Limb (tissue), 2 donors: ENCODE measurements around the gene WIPF2.
"Not testable (repeated sequence)": the region's sequence is repeated elsewhere in the genome, so short reads cannot be mapped to it uniquely, and the experiment has no call there.

Source experiments
- DNase-seq, 2 donors: peaks; one replicate each; pipeline ENCODE4 v3.0.0-alpha.2; 2016; ENCODE audit errors: extremely low spot score in 2 of 2

WIPF2 gene

DNA sequence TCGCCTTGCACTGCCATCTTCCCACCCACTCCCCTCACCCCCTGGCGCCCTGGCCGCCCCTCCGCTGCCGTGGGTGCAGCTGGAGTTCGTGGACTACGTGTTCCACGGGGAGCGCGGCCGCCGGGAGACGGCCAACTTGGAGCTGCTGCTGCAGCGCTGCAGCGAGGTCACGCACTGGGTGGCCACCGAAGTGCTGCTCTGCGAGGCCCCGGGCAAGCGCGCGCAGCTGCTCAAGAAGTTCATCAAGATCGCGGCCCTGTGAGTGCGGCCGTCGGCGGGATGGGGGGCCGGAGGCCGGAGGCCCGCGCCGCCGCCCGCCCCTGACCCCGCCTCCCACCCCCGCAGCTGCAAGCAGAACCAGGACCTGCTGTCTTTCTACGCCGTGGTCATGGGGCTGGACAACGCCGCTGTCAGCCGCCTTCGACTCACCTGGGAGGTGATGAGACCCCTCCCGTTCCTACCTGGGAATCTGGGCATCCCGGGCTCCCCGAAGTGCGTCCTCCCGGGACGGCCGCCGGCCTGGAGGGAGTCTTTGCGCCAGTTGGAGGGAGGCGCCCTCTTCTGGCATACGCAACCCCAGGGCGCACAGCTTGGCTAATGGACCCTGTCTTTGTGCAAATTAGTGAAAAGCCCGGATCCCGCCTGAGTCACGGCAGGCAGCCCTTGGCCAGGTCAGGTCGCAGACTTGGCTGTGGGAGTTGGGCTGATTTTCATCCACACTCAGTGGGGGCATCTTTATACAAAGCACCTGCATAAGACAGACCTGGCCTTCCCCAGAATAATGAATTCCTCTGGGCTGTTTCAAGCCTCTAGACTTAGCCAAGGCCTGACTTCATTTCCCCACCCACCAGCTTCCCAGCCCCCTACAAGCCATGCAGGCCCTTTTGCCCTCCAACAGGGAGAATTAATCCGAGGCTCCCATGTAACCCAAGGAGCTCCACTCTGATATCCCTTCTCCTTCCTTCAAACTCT is 27.6 kb upstream of the WIPF2 start:
- DNase-seq = peak; percentile 18 to 76

DNA sequence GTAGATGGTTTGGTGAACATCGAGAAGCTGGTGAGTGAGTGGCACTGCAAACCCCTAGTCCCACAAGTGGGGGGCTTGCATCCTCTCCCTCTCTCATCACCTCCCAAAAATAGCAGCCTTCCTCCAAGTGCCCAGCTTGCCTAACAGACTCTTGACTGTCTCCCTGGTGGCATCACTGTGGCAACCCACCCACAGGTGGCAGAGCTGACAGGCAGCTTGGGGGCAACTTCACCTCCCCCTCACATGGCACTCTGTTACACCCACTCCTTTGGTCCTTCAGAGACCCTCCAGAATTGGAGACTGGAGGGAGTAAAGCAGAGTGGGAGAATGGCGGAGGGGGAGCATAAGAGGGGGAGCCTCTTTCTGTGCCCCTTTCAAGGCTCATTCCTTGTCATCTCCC is 26.1 kb upstream of the WIPF2 start:
- no peak for DNase-seq

DNA sequence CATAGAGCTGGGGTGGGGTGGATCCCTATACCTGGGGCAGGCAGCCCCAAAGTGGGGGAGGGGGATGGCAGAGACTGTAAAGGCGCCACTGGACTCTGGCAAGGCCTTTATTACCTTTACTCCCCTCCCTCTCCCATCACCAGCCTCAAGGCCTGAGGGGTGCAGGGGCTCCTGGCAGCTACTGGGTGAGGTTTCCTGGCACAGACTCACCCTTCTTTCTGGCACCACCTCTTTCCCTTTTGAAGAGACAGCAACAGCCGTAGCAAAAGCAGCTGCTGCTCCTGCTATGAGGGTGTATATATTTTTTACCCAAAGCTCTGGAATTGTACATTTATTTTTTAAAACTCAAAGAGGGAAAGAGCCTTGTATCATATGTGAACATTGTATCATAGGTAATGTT is 24.3 kb upstream of the WIPF2 start:
- no peak for DNase-seq

DNA sequence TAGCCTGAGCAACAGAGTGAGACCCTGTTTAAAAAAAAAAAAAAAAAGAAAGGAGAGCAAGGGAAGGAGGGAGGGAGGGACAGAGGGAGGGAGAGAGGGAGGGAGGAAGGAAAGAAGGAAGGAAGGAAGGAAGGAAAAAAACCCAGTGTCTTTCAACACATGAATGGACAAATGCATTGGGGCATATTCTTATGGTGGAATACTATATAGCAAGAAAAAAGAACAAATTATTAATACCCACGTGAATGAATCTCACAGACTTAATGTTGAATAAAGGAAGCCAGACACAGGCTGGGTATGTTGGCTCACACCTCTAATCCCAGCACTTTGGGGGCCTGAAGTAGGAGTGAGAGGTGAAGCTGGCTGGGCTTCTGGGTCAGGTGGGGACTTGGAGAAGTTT is 21.6 kb upstream of the WIPF2 start:
- no peak for DNase-seq

DNA sequence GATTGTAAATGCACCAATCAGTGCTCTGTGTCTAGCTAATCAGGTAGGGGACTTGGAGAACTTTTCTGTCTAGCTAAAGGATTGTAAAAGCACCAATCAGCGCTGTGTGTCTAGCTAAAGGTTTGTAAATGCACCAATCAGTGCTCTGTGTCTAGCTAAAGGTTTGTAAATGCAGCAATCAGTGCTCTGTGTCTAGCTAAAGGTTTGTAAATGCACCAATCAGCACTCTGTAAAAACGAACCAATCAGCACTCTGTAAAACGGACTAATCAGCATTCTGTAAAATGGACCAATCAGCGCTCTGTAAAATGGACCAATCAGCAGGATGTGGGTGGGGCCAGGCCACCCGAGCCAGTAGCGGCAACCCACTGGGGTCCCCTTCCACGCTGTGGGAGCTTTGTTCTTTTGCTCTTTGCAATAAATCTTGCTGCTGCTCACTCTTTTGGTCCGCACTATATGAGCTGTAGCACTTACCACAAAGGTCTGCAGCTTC is 21.1 kb upstream of the WIPF2 start:
- not testable (repeated sequence) for DNase-seq

DNA sequence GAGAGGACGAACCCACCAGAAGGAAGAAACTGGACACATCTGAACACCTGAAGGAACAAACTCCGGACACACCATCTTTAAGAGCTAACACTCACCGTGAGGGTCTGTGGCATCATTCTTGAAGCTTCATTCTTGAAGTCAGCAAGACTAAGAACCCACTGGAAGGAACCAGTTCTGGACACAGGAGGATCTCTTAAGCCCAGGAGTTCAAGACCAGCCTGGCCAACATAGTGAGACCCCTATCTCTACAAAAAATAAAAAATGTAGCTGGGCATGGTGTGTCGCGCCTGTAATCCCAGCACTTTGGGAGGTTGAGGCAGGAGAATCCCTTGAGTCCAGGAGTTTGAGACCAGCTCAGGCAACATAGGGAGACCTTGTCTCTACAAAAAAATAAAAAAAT is 20.5 kb upstream of the WIPF2 start:
- DNase-seq = no peak

DNA sequence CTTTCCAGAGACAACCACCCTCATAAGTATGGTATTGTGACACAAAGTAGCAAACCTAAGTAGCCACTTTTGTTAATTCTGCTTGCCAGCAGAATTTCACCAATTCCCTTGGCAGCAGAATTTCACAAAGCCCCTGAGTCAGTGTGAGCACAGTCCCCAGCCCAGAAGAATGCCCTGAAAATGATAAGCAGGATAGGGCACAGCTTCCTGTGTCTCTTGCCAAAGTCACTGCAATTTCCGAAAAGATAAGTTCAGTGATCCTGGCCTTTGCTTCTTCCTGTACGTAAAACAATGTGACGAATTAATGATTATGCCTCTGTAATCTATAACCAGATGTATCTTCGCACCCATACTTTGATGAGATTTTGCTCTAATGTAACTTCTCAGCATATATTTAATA is 16.0 kb upstream of the WIPF2 start:
- no peak for DNase-seq

DNA sequence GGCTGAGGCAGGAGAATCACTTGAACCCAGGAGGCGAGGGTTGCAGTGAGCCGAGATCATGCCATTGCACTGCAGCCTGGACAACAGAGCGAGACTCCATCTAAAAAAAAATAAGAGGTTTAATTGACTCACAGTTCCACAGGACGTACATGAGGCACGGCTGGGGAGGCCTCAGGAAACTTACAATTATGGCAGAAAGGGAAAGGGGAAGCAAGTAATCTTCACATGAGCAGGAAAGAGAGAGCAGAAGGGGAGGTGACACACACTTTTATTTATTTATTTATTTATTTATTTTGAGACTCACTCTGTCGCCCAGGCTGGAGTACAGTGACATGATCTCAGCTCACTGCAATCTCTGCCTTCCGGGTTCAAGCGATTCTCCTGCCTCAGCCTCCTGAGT is 12.9 kb upstream of the WIPF2 start:
- not testable (repeated sequence) for DNase-seq

DNA sequence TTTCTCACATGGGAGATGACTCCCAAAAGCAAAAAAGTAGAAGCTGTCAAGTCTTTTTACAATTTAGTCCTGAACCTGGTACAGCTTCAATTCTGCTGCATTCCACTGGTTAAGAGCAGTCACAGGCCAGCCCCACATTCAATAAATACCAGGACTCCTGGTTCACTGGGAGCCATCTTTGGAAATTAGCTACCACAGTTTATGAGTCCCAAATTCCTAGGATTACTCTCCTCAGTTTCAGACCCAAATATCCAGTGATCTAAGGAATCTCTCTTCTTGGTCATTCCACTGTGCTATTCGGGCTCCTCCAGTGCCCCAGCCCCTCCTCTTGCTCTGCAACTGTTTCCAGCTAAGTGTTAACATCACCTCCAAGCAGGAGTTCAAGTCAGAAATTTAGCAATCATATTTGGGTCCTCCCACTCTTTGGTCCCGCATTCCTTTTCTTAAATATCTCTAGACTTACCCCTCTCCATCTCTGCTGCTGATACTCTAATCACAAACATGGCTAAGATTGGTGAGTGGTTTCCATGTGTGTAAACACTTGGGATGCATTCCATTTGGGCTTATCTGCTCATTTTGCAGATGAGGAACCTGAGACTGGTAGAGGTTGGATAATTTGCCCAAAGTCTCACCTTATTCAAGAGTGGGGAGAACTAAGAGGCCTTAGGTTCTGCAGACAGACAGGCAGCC is 9.6 kb upstream of the WIPF2 start:
- DNase-seq = no peak

DNA sequence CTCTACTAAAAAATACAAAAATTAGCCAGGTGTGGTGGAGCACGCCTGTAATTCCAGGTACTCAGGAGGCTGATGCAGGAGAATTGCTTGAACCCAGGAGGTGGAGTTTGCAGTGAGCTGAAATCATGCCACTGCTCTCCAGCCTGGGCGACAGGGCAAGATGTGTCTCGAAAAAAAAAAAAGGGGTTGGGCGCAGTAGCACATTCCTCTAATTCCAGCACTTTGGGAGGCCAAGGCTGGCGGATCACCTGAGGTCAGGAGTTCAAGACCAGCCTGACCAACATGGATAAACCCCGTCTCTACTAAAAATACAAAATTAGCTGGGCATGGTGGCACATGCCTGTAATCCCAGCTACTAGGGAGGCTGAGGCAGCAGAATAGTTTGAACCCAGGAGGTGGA is 5.2 kb upstream of the WIPF2 start:
- DNase-seq = not testable (repeated sequence)

DNA sequence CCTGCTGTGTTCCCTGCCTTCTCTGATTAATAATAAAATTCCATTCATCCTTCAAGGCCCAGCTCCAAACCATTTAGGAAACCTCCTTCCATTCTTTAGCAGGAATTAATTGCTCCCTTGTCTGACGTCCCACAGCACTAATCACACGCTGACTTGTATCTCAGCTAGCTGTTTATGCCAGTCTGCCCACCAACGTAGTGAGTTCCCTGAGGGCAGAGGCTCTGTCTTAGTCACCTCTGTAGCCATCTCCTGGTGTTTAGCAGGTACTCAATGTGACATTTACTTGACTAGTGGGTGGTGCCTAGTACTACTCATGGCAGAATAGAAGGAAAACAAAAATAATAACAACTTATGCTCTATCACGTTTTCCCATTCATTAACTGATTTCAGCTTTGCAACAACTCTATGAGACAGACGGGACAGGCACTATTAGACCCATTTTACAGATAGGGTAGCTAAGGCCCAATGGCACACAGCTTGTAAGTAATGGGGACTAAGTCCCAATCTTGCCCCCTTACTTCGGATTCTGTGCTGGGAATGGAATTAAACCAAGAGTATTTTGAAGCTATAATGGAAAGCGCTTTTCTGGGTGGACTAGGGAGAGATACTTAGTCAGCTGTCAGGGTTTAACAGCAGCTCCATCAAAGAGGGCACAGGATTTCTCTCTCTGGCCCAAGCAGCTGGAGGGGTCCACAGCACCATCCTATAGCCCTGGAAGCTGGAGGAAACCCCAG is 931 bp upstream of the WIPF2 start:
- no peak for DNase-seq

DNA sequence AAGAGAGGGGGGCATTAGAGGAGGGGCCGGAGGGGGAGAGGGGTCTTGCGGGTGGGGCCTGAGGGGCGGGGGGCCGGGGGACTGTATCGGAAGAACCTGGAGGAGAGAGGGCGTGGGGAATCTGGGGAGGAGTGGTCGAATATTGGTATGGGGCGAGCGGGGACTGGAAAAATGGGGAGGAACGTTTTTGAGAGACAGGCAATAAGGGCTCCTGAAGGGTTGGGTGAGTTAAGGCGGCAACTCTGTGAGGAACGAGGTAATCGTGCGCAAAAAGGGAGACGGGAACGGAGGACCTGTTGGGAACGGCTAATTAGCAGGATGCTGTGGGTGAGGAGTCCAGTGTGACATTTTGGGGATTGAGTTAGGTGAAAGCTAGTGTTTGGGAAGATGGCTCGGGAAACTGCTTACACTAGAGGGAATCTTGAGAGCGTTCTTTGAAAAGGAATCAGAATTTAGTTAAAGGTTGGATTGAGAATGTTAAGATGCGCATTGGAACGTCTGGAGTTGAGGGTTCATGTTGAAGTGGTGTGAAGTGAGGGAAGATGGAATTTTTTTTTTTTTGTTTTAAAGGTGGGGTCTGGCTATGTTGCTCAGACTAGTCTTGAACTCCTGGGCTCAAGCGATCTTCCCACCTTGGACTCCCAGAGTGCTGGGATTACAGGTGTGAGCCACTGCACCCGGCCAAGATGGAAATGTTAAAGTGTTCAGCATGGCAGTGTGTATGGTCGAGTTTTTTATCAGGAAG is 662 bp downstream of the WIPF2 start:
- peak; percentile 77 to 91 for DNase-seq

DNA sequence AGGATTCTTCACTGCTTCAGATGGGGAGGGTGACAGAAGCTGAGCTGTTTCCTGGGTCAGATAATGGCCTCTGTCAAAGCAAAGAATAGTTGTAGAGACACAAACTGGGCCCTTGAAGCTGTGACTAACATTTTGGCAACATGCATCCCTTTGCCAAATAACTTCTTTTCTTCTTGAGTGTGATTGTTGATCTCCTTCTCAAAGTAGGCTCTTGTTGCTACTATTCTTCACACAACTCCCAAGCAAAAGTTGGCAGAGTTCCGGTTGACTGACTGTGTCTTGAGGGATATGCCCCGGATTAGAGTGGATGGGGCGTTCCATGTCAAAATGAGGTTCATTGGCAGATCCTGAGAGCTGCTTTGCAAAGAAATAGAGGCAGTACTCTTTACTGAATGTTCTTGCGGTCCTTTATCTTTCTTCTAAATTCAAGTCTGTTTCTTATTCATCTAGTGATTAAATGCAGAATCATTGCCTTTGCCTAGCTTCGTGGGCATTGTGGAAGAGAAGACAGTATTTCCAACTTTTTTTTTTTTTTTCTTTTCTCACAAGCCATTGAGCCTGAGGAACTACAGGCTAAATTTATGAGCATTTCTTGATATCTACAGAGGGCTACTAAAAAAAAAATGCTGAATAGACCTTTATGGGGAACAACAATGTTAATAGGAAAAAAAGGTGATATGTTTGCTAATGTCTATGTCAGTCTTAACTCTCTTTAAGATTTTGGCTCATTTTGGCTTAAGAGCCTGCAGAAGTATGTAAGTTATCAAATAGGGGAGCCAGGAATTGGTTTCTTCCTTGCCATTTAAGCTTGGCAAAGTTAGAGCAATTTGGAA is 5.8 kb downstream of the WIPF2 start:
- DNase-seq = no peak

DNA sequence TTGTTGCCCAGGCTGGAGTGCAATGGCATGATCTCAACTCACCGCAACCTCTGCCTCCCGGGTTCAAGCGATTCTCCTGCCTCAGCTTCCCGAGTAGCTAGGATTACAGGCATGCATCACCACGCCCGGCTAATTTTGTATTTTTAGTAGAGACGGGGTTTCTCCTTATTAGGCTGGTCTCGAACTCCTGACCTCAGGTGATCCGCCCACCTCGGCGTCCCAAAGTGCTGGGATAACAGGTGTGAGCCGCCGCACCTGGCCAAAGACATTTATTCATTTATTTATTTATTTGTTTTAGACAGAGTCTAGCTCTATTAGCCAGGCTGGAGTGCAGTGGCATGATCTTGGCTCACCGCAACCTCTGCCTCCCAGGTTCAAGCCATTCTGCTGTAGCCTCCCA is 10.0 kb downstream of the WIPF2 start:
- not testable (repeated sequence) for DNase-seq

DNA sequence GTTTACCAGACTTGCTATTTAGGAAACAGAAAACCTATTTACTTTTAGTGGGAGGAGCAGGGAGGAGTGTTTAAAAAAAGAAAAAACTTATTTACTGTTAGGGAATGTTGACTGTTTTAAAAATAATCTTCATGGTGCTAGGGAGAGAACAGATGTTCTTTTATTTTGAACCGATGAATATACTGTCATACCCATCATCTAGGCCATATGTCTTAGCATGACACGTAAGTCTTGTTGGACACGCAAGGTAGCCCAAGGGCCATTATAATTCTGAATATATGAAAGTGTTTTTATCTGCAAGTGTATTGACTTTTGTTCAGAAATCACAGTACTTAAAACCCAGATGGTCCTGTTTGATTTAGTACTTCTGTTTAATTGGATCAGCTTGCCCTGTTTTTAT is 11.6 kb downstream of the WIPF2 start:
- no peak for DNase-seq

DNA sequence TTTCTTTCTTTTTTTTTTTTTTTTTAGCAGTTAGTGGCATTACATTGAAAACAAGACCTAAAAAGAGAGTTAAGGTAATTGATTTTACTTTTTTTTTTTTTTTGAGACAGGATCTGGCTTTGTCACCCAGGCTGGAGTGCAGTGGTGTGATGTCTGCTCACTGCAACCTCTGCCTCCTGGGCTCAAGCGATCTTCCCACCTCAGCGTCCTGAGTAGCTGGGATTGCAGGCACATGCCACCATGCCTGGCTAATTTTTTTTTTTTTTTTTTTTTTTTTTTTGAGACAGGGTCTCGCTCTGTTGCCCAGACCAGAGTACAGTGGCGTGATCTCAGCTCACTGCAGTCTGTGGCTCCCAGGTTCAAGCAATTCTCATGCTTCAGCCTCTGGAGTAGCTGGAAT is 12.8 kb downstream of the WIPF2 start:
- DNase-seq = not testable (repeated sequence)

DNA sequence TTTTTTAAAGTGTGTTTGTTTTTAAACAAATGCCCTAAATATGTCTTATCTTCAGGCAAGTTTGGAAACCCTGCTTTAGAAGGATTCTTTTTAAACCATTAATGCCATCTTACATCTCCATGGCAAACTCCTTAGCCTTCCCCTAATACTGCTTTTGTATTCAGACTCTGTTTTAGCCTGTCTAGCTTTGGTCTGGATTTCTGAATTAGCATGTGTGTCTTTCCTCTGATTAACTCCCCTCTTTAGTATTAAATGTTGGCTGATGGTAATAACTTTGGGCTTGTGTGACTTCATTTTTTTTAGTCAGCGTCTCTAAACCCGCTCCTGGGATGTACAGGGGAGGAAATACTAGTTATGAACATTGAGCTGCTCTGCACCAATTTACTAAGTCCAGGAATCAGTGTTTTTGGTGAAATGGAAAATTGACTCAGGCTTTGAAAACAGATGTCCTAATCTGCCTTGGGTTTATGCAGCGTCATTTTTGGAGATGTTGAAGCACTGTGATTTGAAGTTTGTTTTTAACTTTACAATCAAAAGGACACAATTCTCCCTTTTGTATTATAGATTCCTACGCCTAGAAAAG is 22.2 kb downstream of the WIPF2 start:
- DNase-seq = no peak

DNA sequence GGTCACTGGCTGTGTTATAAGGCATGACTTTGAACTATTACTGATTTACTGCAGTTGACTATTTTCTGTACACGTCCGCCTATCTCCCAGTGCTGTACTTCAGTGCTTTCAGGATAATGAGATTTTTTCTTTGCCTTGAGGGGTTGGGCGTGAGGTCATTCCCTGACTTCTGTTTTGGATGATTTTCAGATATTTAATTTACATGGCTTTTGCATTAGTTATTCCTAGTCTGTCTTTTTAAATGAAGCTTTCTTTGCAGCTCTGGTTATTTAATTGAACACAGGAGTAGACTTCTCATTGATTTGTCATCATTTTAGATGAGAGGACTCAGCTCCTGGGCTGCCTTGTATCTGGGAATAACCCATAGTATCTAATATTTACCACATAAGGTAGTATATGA is 23.7 kb downstream of the WIPF2 start:
- no peak for DNase-seq

DNA sequence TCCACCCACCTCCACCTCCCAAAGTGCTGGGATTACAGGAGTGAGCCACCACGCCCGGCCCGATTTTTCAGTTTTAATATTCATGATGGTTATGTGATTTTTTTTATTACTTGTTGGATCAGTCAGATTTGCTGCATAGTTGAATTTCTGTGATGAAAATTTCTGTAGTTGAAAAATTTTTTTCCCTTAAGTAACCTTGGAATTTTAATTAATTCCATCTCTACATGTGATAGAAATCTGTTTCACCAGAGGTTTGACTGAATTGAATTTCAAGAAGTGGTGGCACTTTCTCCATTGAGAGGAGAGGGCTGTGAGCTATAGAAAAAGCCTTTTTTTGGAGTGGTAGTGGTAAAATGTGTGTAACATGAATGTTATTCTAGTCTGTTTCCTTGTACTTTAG is 24.7 kb downstream of the WIPF2 start:
- no peak for DNase-seq

DNA sequence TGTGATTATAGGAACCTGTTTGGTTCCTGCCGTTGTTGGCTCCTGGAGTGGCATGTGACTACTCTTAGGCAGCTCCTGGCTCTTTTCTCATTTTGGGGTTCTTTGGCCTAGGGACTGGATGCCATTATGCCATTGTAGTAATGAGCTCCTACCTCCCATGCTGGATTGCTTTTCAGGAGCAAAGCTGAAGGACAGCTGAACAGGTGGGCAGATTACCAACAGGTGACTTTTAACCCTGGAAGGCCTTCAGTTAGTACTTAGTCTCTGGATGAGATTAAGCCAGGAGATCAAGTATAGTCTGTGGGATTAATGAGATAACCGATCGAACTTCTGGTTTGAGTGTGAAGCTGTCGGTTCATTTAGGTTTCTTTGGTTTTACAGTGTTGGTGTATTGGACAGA is 25.2 kb downstream of the WIPF2 start:
- DNase-seq = no peak
